Sigmoid colon (tissue), 7 donors: Measurements from ENCODE around the gene PPDPF. TPM values are rescaled to one million over a fixed set of nuclear protein-coding genes. Genes with fewer than 3 reads are reported as not detected.

ENCODE experiments used
- DNase-seq: peaks from one replicate; pipeline ENCODE4 v3.0.0-alpha.2; 2019
- H3K27ac ChIP-seq, 4 donors: fragments of 200-600 bp; sonication (generic); one replicate each; pipeline ENCODE4 v1.5.1; 2016 to 2019; ENCODE audit warnings: mild to moderate bottlenecking in 1 of 4
- H3K27me3 ChIP-seq, 3 donors: fragments of 200-600 bp; sonication (generic); one replicate each; pipeline ENCODE4 v1.5.1; 2019; ENCODE audit warnings: mild to moderate bottlenecking in 1 of 3
- H3K36me3 ChIP-seq, 4 donors: fragments of 200-600 bp; sonication (generic); one replicate each; pipeline ENCODE4 v1.5.1; 2016 to 2019
- H3K4me1 ChIP-seq, 4 donors: fragments of 200-600 bp; sonication (generic); one replicate each; pipeline ENCODE4 v1.5.1; 2017 to 2019
- H3K4me3 ChIP-seq, 4 donors: fragments of 200-600 bp; sonication (generic); one replicate each; pipeline ENCODE4 v1.5.1; 2017 to 2019; ENCODE audit warnings: mild to moderate bottlenecking in 2 of 4, moderate library complexity in 1 of 4
- H3K9me3 ChIP-seq, 4 donors: fragments of 200-600 bp in 3 of 4; sonication (generic) in 3 of 4; one replicate each; pipeline versions ENCODE4 v1.5.1 to v1.6.1; 2013 to 2019
- EP300 ChIP-seq, 4 donors: sonication (generic); formaldehyde crosslinking; IDR thresholded peaks; one replicate each; pipeline ENCODE4 v1.6.1; 2017; ENCODE audit warnings: antibody characterized with exemption in 4 of 4
- POLR2A ChIP-seq, 2 donors: fragments of 450-650 bp; IDR thresholded peaks; one replicate each; pipeline ENCODE4 v1.6.1; 2016; ENCODE audit warnings: antibody characterized with exemption in 2 of 2, mild to moderate bottlenecking in 2 of 2, moderate library complexity in 2 of 2
- POLR2AphosphoS5 ChIP-seq, 4 donors: sonication (generic); formaldehyde crosslinking; IDR thresholded peaks; one replicate each; pipeline ENCODE4 v1.6.1; 2017; ENCODE audit warnings: antibody characterized with exemption in 4 of 4
- WGBS, 2 donors: extraction: QIAGEN DNeasy Blood & Tissue Kit; methylation state at CpG; one replicate each; pipeline ENCODE4 v1.1.7; 2013; 5-methylcytosine and 5-hydroxymethylcytosine counted together
- intact Hi-C: fragments of 100-400 bp; cut with DNase I; formaldehyde crosslinking; loops from one replicate; pipeline ENCODE4 v1.15.1; 2023
- polyA plus RNA-seq, 3 donors: library from polyadenylated mRNA; stranded (reverse); fragments of 200-250 nt; gene quantifications; one replicate each; pipeline ENCODE4 v1.2.3, GENCODE V29; 2013
- total RNA-seq, 4 donors: library from RNA; depleted of rRNA; stranded (reverse); fragments of >200 nt; gene quantifications; one replicate each; pipeline ENCODE4 v1.1.0, GENCODE V29; 2016
- TF ChIP-seq, protein P1 (sequence below), 4 experiments: fragments of 450-650 bp in 3 of 4; fragments of 200-600 bp in 1 of 4; IDR thresholded peaks; one replicate each; pipeline ENCODE4 v1.5.1; 2016 to 2019; ENCODE audit warnings: antibody characterized with exemption in 4 of 4, mild to moderate bottlenecking in 3 of 4, moderate library complexity in 2 of 4
- donor health status: healthy with polysubstance abuse.
- donor health status: Bipolar disorder and iron deficiency.
- donor health status: healthy.

PPDPF gene
- total and polyA plus RNA-seq, 7 donors: 82.8 to 1,688 (median 244) TPM

DNA sequence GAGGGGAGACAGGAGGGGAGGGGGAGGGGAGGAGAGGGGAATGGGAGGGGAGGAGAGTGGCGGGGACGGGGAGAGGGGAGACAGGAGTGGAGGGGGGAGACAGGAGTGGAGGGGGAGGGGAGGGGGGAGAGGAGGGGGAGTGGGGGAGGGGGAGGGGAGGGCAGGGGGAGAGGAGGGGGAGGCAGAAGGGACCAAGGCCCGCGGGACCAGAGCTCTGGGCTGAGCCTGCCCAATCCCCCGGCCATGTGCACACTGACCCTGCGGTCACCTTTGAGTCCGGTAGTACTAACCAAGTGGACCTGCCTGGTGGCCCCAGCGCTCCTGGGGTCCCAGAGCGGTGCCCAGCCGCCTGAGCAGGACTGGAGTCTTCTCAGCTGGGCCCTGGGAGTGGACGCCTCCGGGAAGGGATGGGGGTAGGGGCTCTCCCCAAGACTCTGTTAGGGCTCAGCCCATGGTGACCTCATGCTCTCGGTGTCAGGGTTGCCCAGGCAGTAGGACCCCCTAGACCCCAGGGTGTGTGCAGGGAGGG lies 47.6 kb upstream of the PPDPF start:
- no peak for DNase-seq
- no peaks in the 10 kb centered on the region for H3K9me3 ChIP-seq
- no peaks in the 10 kb centered on the region for H3K36me3 ChIP-seq
- H3K27me3 ChIP-seq: peaks cover 30 to 94% (median 70%) of the 10 kb centered on the region in 3 donors
- peaks cover 0 to 13% (median 12%) of the 10 kb centered on the region in 4 donors for H3K4me1 ChIP-seq
- WGBS, 2 donors: 58 to 61% methylated on average over 11 of the region's 13 CpGs
- no peak overlapping the region for H3K4me3 ChIP-seq
- intact Hi-C loops: no loop called here
- TF ChIP-seq POLR2A (IDR thresholded peaks at IDR 0.05) (no peak), POLR2AphosphoS5 (IDR thresholded peaks at IDR 0.05) (no peak), EP300 (IDR thresholded peaks at IDR 0.05) (no peak)
- TF ChIP-seq, protein P1, sequence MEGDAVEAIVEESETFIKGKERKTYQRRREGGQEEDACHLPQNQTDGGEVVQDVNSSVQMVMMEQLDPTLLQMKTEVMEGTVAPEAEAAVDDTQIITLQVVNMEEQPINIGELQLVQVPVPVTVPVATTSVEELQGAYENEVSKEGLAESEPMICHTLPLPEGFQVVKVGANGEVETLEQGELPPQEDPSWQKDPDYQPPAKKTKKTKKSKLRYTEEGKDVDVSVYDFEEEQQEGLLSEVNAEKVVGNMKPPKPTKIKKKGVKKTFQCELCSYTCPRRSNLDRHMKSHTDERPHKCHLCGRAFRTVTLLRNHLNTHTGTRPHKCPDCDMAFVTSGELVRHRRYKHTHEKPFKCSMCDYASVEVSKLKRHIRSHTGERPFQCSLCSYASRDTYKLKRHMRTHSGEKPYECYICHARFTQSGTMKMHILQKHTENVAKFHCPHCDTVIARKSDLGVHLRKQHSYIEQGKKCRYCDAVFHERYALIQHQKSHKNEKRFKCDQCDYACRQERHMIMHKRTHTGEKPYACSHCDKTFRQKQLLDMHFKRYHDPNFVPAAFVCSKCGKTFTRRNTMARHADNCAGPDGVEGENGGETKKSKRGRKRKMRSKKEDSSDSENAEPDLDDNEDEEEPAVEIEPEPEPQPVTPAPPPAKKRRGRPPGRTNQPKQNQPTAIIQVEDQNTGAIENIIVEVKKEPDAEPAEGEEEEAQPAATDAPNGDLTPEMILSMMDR (IDR thresholded peaks at IDR 0.05): no peak
- no peak overlapping the region for H3K27ac ChIP-seq

- DNase-seq: no peak
- peaks cover 35 to 96% (median 75%) of the 10 kb centered on the region in 3 donors for H3K27me3 ChIP-seq
- WGBS, 2 donors: 31 to 35% methylated on average over 30 of the region's 30 CpGs
- no peaks in the 10 kb centered on the region for H3K9me3 ChIP-seq
- no peak overlapping the region for H3K4me3 ChIP-seq
- H3K4me1 ChIP-seq: peaks cover 0 to 13% (median 12%) of the 10 kb centered on the region in 4 donors
- TF ChIP-seq POLR2AphosphoS5 (IDR thresholded peaks at IDR 0.05) (no peak), EP300 (IDR thresholded peaks at IDR 0.05) (no peak), POLR2A (IDR thresholded peaks at IDR 0.05) (no peak)
- TF ChIP-seq, protein P1 (IDR thresholded peaks at IDR 0.05): no peak
- H3K36me3 ChIP-seq: no peaks in the 10 kb centered on the region
- intact Hi-C loops: no loop called here
- no peak overlapping the region for H3K27ac ChIP-seq
These were observed 46.8 kb upstream of the PPDPF start for GRCh38 chr20:63473555-63474449.

- intact Hi-C loops: no loop called here
- Histone ChIP-seq H3K27ac (no peak overlapping the region), H3K4me1 (peaks cover 0 to 13% (median 12%) of the 10 kb centered on the region in 4 donors), H3K27me3 (peaks cover 38 to 95% (median 77%) of the 10 kb centered on the region in 3 donors), H3K4me3 (no peak overlapping the region), H3K36me3 (no peaks in the 10 kb centered on the region), H3K9me3 (no peaks in the 10 kb centered on the region)
- 14 to 20% methylated on average over 16 of the region's 16 CpGs for WGBS, 2 donors
- TF ChIP-seq EP300 (IDR thresholded peaks at IDR 0.05) (no peak), POLR2A (IDR thresholded peaks at IDR 0.05) (no peak), POLR2AphosphoS5 (IDR thresholded peaks at IDR 0.05) (no peak)
- TF ChIP-seq, protein P1 (IDR thresholded peaks at IDR 0.05): no peak
- no peak for DNase-seq
These were observed 45.4 kb upstream of the PPDPF start for GRCh38 chr20:63475209-63475608.

DNA sequence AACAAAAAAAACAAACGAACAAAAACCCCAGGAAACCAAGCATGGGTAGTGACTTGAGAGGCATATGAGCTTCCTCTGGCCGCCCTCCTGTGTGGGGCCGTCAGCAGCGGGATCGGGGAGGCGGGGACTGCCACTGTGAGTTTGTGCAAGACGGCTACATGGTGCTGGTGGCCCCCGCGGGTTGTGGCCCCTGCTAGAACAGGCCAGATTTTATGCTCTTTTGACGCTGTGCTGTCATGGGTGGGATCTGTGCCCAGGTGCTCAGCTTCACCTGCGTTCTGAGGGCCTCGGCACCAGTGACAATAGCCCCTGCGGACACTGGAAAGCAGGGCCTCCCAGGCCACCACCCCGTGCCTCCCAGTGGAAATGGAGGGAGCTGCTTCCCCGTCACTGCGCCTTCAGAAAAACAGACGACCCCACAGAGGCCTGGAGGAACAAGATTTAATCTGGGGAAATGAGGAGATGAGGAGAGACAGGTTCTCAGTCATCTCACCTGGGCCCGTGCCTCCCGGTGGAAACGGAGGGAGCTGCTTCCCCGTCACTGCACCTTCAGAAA lies 43.4 kb upstream of the PPDPF start:
- TF ChIP-seq POLR2A (IDR thresholded peaks at IDR 0.05): no peak
- TF ChIP-seq POLR2AphosphoS5 (IDR thresholded peaks at IDR 0.05): no peak
- TF ChIP-seq, protein P1 (IDR thresholded peaks at IDR 0.05): no peak
- Histone ChIP-seq H3K4me1 (peaks cover 0 to 2% (median 1%) of the 10 kb centered on the region in 4 donors), H3K9me3 (no peaks in the 10 kb centered on the region), H3K36me3 (no peaks in the 10 kb centered on the region), H3K27me3 (peaks cover 21 to 95% (median 73%) of the 10 kb centered on the region in 3 donors), H3K4me3 (no peak overlapping the region), H3K27ac (no peak overlapping the region)
- DNase-seq: no peak
- WGBS, 2 donors: 38 to 42% methylated on average over 21 of the region's 21 CpGs
- intact Hi-C loops: no loop called here
